B cell (primary cell): ENCODE data around the gene ZNF574.

Experiments
- CTCF ChIP-seq: fragments of 200-600 bp; IDR thresholded peaks from one replicate; pipeline ENCODE4 v1.8.0; 2022; ENCODE audit warnings: antibody characterized with exemption, mild to moderate bottlenecking
- EZH2 ChIP-seq: IDR thresholded peaks from 2 replicates; pipeline ENCODE4 v1.6.1; 2012; ENCODE audit warnings: borderline replicate concordance, low read depth, mild to moderate bottlenecking, moderate library complexity, low read length; ENCODE audit not compliant: insufficient read depth, poor library complexity, severe bottlenecking

GRCh38 chr19:42124386-42124901, 48.5 kb downstream of the ZNF574 start:
- TF ChIP-seq CTCF = no peak
- no peak for TF ChIP-seq EZH2
